Kidney tubule cell (primary cell): ENCODE measurements around the gene OTOG.
A peak's percentile ranks its signal among the peaks of the same experiment; 100 is the strongest.

ENCODE experiments used
- DNase-seq: peaks from one replicate; pipeline ENCODE4 v3.0.0-alpha.2; 2018; ENCODE audit warnings: low spot score

OTOG gene

GRCh38 chr11:17581732-17582053 is 34.6 kb downstream of the OTOG start:
- DNase-seq: no peak

- no peak for DNase-seq
These were observed 39.0 kb downstream of the OTOG start for GRCh38 chr11:17585911-17586695.

GRCh38 chr11:17588166-17588565 is 41.1 kb downstream of the OTOG start:
- no peak for DNase-seq

- no peak for DNase-seq
These were observed 41.7 kb downstream of the OTOG start for GRCh38 chr11:17588721-17589120.

GRCh38 chr11:17590463-17590862 is 43.4 kb downstream of the OTOG start:
- DNase-seq: no peak

- DNase-seq: no peak
These were observed 44.2 kb downstream of the OTOG start for GRCh38 chr11:17591293-17591692.

- no peak for DNase-seq
These were observed 46.6 kb downstream of the OTOG start for GRCh38 chr11:17593466-17594245.

GRCh38 chr11:17594686-17595192 is 47.7 kb downstream of the OTOG start:
- DNase-seq: no peak

GRCh38 chr11:17595526-17596309 is 48.7 kb downstream of the OTOG start:
- no peak for DNase-seq

GRCh38 chr11:17596310-17596669 is 49.2 kb downstream of the OTOG start:
- no peak for DNase-seq

- no peak for DNase-seq
These were observed 49.7 kb downstream of the OTOG start for GRCh38 chr11:17596711-17597110.

- DNase-seq: no peak
These were observed 50.7 kb downstream of the OTOG start for GRCh38 chr11:17597770-17598169.

GRCh38 chr11:17598700-17599459 is 51.8 kb downstream of the OTOG start:
- peak; percentile 51 for DNase-seq

GRCh38 chr11:17599460-17599925 is 52.4 kb downstream of the OTOG start:
- no peak for DNase-seq

GRCh38 chr11:17600316-17601255 is 53.5 kb downstream of the OTOG start:
- no peak for DNase-seq

GRCh38 chr11:17601256-17601671 is 54.2 kb downstream of the OTOG start:
- no peak for DNase-seq

GRCh38 chr11:17601676-17602075 is 54.6 kb downstream of the OTOG start:
- peak; percentile 4 for DNase-seq

- DNase-seq: no peak
These were observed 55.3 kb downstream of the OTOG start for GRCh38 chr11:17602105-17603001.

- DNase-seq: no peak
These were observed 56.2 kb downstream of the OTOG start for GRCh38 chr11:17603056-17603825.
